ENCODE data around the gene GPATCH8. TPM values are rescaled to one million over a fixed set of nuclear protein-coding genes. Genes with fewer than 3 reads are reported as not detected.

Gene GPATCH8
- total RNA-seq, 6 experiments from 2014 or later = 23.4 to 30.0 (median 27.1) TPM

DNA sequence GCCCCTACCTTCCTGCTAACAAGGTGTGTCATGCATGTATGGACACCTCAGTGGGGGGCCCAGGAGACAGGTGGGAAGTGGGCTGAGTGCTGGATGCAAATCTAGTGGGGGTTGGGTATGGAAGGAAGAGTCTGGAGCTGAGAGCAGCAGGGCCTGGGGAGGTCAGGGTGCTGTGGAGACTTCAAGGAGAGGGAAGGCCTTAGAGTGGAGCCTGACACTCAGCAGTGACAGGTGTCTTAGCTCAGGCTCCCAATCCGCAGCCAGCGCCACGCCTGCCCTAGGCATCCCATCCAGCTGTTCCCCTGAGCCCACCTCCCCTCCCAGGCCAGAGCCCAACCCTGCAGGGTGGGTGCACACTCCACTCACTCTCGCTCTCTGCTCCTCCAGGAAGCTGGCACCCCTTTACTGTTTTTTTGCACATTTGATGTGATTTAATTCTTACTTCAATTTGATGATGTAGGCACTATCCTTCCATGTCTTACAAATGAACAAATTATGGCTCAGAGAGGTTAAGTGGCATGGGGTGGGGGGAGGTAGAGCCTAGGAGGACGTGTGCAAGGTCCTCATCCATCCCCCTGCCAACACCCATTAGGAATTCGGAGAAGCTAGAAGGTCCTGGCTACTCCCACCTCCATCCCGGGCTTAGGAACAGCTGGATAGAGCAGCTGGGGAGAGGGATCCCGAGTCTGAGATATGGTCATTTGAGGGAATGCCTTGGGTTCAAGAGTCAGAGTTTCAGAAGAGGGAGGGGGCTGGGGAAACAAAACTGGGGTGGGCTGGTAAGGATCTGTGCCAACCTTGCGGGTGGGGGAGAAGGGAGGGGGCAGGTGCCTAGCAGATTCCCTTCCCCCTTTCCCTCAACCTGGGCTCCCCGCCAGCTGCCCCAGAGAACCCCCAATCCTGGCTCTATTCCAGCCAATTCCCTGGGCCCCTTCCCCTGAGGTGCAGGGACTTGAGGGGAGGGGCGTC is 141.6 kb downstream of the GPATCH8 start:
- peaks cover 14% of the 10 kb centered on the region; the same call in 1 of the 2 replicates for H3K4me1 Mint-ChIP-seq (ENCODE audit: low read depth)
- H3K27ac Mint-ChIP-seq = no peak overlapping the region
- DNase-seq = no peak
- no peaks in the 10 kb centered on the region for H3K9me3 Mint-ChIP-seq
- no peak overlapping the region for H3K4me3 Mint-ChIP-seq
- H3K27me3 Mint-ChIP-seq (ENCODE audit: insufficient read depth) = peaks cover 18% of the 10 kb centered on the region
- TF ChIP-seq, protein P1, sequence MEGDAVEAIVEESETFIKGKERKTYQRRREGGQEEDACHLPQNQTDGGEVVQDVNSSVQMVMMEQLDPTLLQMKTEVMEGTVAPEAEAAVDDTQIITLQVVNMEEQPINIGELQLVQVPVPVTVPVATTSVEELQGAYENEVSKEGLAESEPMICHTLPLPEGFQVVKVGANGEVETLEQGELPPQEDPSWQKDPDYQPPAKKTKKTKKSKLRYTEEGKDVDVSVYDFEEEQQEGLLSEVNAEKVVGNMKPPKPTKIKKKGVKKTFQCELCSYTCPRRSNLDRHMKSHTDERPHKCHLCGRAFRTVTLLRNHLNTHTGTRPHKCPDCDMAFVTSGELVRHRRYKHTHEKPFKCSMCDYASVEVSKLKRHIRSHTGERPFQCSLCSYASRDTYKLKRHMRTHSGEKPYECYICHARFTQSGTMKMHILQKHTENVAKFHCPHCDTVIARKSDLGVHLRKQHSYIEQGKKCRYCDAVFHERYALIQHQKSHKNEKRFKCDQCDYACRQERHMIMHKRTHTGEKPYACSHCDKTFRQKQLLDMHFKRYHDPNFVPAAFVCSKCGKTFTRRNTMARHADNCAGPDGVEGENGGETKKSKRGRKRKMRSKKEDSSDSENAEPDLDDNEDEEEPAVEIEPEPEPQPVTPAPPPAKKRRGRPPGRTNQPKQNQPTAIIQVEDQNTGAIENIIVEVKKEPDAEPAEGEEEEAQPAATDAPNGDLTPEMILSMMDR (IDR thresholded peaks at IDR 0.05) = no peak
- H3K36me3 Mint-ChIP-seq (ENCODE audit: low read depth) = no peaks in the 10 kb centered on the region

DNA sequence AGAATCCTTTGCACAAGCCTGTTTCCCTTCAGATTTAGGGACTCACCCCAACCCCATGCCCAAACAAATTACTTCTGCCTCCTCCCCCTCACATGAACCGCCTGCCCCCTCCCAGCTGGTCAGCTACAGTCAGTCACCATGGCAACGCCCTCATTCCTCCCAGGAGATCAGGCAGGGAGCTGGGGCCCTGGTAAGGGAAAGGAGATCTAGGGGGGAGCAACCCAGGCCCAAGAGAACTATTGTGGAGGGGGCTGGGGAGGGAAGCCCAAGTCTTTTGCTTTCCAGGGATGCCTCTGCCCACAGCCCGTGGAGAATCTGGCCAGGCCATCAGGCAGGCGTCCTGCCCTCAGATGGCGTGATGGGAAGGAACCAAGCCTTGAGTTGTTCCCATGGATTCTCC is 142.4 kb downstream of the GPATCH8 start:
- DNase-seq = peak; percentile 20
- H3K9me3 Mint-ChIP-seq = no peaks in the 10 kb centered on the region
- H3K36me3 Mint-ChIP-seq (ENCODE audit: low read depth) = no peaks in the 10 kb centered on the region
- peaks cover 14% of the 10 kb centered on the region; the same call in 1 of the 2 replicates for H3K4me1 Mint-ChIP-seq (ENCODE audit: low read depth)
- H3K27me3 Mint-ChIP-seq (ENCODE audit: insufficient read depth) = peaks cover 12% of the 10 kb centered on the region
- no peak overlapping the region for H3K4me3 Mint-ChIP-seq
- H3K27ac Mint-ChIP-seq = no peak overlapping the region
- TF ChIP-seq, protein P1 (IDR thresholded peaks at IDR 0.05) = no peak

DNA sequence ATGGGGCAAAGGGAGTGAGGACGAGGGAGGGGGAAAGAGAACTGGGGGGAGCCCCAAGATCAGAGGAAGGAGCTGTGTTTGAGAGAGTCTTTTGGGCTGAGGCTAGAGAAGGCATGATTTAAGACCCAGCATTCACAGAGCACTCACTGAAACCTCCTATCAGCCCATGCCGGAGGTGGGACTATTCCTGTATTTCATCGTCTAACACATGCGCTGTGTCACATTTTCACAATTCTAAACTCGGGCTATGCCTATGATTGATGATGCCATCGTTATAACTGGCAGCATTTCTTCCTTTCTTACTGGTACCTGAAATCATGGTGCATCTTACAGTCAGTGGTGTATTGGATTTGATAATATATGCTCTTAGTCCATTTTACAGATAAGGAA is 143.1 kb downstream of the GPATCH8 start:
- TF ChIP-seq, protein P1 (IDR thresholded peaks at IDR 0.05) = no peak
- H3K27ac Mint-ChIP-seq = no peak overlapping the region
- no peaks in the 10 kb centered on the region for H3K9me3 Mint-ChIP-seq
- H3K36me3 Mint-ChIP-seq (ENCODE audit: low read depth) = no peaks in the 10 kb centered on the region
- no peak overlapping the region for H3K4me3 Mint-ChIP-seq
- peaks cover 13% of the 10 kb centered on the region for H3K27me3 Mint-ChIP-seq (ENCODE audit: insufficient read depth)
- DNase-seq = no peak
- H3K4me1 Mint-ChIP-seq (ENCODE audit: low read depth) = peaks cover 14% of the 10 kb centered on the region; the same call in 1 of the 2 replicates

DNA sequence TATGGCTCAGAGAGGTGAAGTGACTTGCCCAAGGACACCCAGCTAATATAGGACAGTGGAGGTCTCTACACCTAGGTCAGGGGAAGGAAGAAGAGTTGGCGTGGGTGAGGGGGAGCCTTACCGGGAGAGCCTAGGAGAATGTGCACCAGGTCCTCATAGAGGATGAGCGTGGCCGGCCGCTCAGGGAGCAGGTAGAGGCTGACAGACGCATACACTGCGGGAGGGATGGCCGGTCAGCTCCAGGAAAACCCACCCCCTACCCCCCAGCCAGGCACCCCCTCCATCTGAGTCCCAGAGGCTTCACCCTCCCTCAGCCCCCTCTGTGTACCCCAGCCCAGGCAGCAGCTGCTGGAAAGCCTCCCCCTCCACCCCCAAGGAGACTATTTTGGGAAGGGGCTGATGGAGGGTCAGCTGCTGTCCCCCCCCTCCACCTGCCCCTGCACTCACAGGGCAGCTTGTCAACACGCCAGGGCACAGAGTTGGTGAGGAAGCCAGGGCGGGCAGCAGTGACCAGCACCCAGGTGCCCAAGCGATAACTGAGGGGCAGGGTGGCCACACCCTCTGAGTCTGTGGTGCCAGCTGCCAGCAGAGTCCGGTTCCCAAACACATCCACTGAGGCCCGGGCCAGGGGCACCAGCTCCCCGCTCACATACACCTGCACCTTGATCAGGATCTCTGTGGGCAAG is 143.6 kb downstream of the GPATCH8 start:
- TF ChIP-seq, protein P1 (IDR thresholded peaks at IDR 0.05) = no peak
- Mint-ChIP-seq H3K4me1 (ENCODE audit: low read depth) (peaks cover 14% of the 10 kb centered on the region; the same call in 1 of the 2 replicates), H3K4me3 (no peak overlapping the region), H3K9me3 (no peaks in the 10 kb centered on the region), H3K27ac (no peak overlapping the region), H3K36me3 (ENCODE audit: low read depth) (no peaks in the 10 kb centered on the region), H3K27me3 (ENCODE audit: insufficient read depth) (peaks cover 13% of the 10 kb centered on the region)
- no peak for DNase-seq

DNA sequence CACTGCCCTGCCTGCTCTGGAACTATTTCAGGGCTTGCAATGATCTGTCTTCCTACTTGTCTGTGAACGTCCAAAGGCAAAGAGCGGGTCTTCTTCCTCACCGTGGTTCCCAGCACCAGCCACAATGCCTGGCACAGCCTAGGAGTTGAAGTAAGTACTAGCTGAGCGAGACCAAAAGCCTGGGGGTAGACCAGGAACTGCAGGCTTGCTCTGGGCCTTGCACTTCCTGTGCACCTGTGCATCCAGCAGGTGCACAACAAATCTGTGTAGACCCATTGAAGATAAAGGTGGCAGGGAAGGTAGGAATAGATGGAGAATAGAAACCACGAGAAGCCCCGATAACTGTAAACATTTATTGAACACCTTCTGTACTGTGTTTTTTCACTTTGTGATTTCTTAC is 144.2 kb downstream of the GPATCH8 start:
- DNase-seq = no peak
- Mint-ChIP-seq H3K36me3 (ENCODE audit: low read depth) (no peaks in the 10 kb centered on the region), H3K9me3 (no peaks in the 10 kb centered on the region), H3K27me3 (ENCODE audit: insufficient read depth) (peaks cover 13% of the 10 kb centered on the region), H3K4me1 (ENCODE audit: low read depth) (peaks cover 14% of the 10 kb centered on the region; the same call in 1 of the 2 replicates), H3K4me3 (no peak overlapping the region), H3K27ac (no peak overlapping the region)
- TF ChIP-seq, protein P1 (IDR thresholded peaks at IDR 0.05) = no peak

Data from HFFc6 (cell line).